Ishikawa (cell line): ENCODE results near the gene CRELD2.

Experiments used
- CEBPB ChIP-seq: IDR thresholded peaks from 2 replicates; pipeline ENCODE4 v1.6.1; 2012
- CREB1 ChIP-seq: IDR thresholded peaks from 2 replicates; pipeline ENCODE4 v1.6.1; 2012; ENCODE audit warnings: low read depth
- EP300 ChIP-seq: IDR thresholded peaks from 2 replicates; pipeline ENCODE4 v1.6.1; 2012; ENCODE audit warnings: borderline replicate concordance
- NFIC ChIP-seq: IDR thresholded peaks from 2 replicates; pipeline ENCODE4 v1.6.1; 2012
- RAD21 ChIP-seq: IDR thresholded peaks from 2 replicates; pipeline ENCODE4 v1.6.1; 2012; ENCODE audit warnings: low read depth
- REST ChIP-seq: IDR thresholded peaks from 2 replicates; pipeline ENCODE4 v1.6.1; 2012; ENCODE audit warnings: low read depth, mild to moderate bottlenecking
- TAF1 ChIP-seq: IDR thresholded peaks from 2 replicates; pipeline ENCODE4 v1.6.1; 2012; ENCODE audit warnings: low read depth, mild to moderate bottlenecking
- TCF12 ChIP-seq: IDR thresholded peaks from 2 replicates; pipeline ENCODE4 v1.6.1; 2012; ENCODE audit warnings: low read depth
- TEAD4 ChIP-seq: IDR thresholded peaks from 2 replicates; pipeline ENCODE4 v1.6.1; 2012
- USF1 ChIP-seq: IDR thresholded peaks from 2 replicates; pipeline ENCODE4 v1.6.1; 2012
- YY1 ChIP-seq: IDR thresholded peaks from 2 replicates; pipeline ENCODE4 v1.6.1; 2012; ENCODE audit warnings: low read depth
- ZBTB7A ChIP-seq: IDR thresholded peaks from 2 replicates; pipeline ENCODE4 v1.6.1; 2012; ENCODE audit warnings: low read depth
- TF ChIP-seq, protein P1 (sequence below): IDR thresholded peaks from 2 replicates; pipeline ENCODE4 v1.6.1; 2012

- TF ChIP-seq EP300 (no peak), USF1 (no peak), TAF1 (no peak), ZBTB7A (no peak), REST (no peak), TEAD4 (no peak), CREB1 (no peak), RAD21 (no peak), TCF12 (no peak), CEBPB (no peak), NFIC (no peak), YY1 (no peak)
- TF ChIP-seq, protein P1, sequence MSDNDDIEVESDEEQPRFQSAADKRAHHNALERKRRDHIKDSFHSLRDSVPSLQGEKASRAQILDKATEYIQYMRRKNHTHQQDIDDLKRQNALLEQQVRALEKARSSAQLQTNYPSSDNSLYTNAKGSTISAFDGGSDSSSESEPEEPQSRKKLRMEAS: no peak
Observed at GRCh38 chr22:49968313-49968830, 49.9 kb downstream of the CRELD2 start.
